ENCODE measurements around the gene KNDC1. TPM values are rescaled to one million over a fixed set of nuclear protein-coding genes. Genes with fewer than 3 reads are reported as not detected.

Gene KNDC1
- total RNA-seq, 1 donor from 2014 or later = 0.09 TPM

DNA sequence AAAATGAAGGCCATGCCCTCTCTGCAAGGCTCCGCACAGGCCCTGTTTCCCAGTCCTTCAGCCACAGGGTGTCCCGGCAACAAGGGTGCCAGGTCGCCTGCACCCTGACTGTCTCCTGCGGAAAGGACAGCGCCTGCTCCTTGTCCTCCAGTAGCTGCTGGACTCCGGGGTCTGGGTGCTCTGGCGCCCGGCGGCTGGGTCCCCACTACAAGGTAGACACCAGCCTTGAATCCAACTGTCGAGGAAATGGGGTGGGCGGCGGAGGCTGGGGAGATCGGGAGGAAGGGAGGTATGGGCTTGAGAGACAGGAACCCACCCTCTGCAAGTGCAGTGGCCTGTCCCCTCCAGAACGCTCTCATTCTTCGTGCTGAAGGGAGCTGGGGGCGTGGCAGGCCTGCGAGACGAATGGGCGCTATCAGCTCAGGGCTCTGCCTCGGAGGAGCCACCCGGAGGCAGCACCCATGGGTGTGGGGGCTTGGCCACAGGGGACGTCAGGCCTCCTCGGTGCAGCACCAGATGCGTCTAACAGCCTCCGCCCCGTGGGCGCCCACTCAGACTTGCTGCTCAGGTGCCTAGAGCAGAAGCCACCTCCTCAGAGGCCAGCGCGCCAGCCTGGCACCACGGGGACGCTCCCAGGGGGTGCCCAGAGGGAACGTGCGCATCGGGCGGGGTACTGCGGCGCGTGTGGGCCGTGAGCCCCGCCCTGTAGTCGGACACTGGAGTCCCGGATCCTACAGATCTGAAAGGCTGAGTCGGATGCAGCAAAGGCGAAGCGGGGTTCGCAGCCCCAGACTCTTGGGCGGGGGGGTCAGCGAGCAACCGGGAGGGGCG, 101.1 kb downstream of the KNDC1 start:
- peaks cover 80% of the 10 kb centered on the region for H3K4me1 Mint-ChIP-seq

DNA sequence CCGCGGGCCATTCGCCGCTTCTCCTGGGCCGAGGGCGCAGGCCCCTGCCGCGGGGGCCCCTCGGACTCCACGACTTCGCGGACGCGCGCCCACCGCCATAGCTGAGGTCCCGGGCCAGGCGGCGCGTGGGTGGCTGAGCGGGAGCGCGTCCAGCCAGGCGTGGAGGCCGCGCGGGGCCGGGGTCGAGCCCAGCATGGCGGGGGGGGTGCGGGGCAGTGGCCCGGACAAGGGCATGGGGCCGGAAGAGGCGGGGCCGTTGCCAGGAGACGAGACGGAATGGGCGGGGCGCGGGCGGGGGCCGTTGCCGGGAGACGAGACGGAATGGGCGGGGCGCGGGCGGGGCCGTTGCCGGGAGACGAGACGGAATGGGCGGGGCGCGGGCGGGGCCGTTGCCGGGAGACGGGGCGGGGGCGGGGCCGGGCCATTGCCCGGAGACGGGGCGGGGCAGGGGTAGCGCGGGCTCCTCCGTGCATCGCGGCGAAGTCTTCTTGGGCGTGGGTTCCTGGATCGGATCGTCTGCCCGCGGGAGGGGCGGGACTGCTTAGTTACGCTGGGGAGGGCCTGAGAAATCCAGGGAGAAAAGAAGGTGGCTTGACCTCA, 101.8 kb downstream of the KNDC1 start:
- intact Hi-C loops (cut with micrococcal nuclease) = loop anchor here (1.0 kb wide), 2 partner anchors 13 to 46 kb away; partner anchors contain the start of genes TUBGCP2 and ZNF511
- no peak overlapping the region for H3K27ac Mint-ChIP-seq
- ChIA-PET POLR2A (interaction anchor here (7.0 kb wide), 1 partner anchor 13 kb away, joined by 85 read pairs; the partner anchor contains the start of gene ADAM8), CTCF (no interaction called here)
- H3K36me3 Mint-ChIP-seq (ENCODE audit: low read depth) = peaks cover 19% of the 10 kb centered on the region
- DNase-seq = peak; percentile 80
- H3K27me3 Mint-ChIP-seq = no peaks in the 10 kb centered on the region
- peak; percentile 65 for ATAC-seq (ENCODE audit: low read depth)
- H3K9me3 Mint-ChIP-seq = no peaks in the 10 kb centered on the region
- TF ChIP-seq, protein P1, sequence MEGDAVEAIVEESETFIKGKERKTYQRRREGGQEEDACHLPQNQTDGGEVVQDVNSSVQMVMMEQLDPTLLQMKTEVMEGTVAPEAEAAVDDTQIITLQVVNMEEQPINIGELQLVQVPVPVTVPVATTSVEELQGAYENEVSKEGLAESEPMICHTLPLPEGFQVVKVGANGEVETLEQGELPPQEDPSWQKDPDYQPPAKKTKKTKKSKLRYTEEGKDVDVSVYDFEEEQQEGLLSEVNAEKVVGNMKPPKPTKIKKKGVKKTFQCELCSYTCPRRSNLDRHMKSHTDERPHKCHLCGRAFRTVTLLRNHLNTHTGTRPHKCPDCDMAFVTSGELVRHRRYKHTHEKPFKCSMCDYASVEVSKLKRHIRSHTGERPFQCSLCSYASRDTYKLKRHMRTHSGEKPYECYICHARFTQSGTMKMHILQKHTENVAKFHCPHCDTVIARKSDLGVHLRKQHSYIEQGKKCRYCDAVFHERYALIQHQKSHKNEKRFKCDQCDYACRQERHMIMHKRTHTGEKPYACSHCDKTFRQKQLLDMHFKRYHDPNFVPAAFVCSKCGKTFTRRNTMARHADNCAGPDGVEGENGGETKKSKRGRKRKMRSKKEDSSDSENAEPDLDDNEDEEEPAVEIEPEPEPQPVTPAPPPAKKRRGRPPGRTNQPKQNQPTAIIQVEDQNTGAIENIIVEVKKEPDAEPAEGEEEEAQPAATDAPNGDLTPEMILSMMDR (IDR thresholded peaks at IDR 0.05) = no peak
- H3K4me1 Mint-ChIP-seq = peaks cover 80% of the 10 kb centered on the region
- H3K4me3 Mint-ChIP-seq = peak overlapping the region; percentile 79

More for the DNA sequence above, 101.1 kb downstream of the KNDC1 start:
- TF ChIP-seq, protein P1 (IDR thresholded peaks at IDR 0.05) = no peak
- intact Hi-C loops (cut with micrococcal nuclease) = loop anchor here (1.0 kb wide), 2 partner anchors 14 to 47 kb away; partner anchors contain the start of genes TUBGCP2 and ZNF511
- no peaks in the 10 kb centered on the region for H3K9me3 Mint-ChIP-seq
- ChIA-PET POLR2A (interaction anchor here (0.6 to 7.0 kb wide), 3 partner anchors 13 to 46 kb away, joined by 3 to 85 read pairs (median 4); partner anchors contain the start of gene ADAM8), CTCF (no interaction called here)
- H3K27ac Mint-ChIP-seq = peak overlapping the region; percentile 92
- DNase-seq (peak; percentile 72), ATAC-seq (ENCODE audit: low read depth) (peak; percentile 73)
- peak overlapping the region; percentile 89 for H3K4me3 Mint-ChIP-seq
- peaks cover 19% of the 10 kb centered on the region for H3K36me3 Mint-ChIP-seq (ENCODE audit: low read depth)
- no peaks in the 10 kb centered on the region for H3K27me3 Mint-ChIP-seq

DNA sequence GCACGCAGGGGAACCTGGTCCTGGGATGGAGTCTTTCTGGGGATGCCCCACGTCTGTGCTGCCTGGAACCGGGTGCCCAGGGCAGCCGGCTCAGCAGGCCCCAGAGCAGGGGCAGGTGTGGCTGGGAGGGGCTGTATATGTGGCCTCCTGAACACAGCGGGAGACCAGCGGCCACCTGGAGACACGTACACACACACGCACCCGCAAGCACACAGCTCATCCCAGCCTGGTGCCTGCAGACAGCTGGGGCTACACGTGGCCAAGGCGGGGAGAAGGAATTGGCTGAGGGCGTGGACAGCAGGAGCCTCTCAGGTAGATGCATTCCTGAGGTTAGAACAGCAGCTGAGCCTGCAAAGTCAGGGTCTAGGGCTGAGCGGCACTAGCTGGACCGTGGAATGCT, 102.7 kb downstream of the KNDC1 start:
- peaks cover 71% of the 10 kb centered on the region for H3K4me1 Mint-ChIP-seq
- intact Hi-C loops (cut with micrococcal nuclease) = no loop called here
- DNase-seq (no peak), ATAC-seq (ENCODE audit: low read depth) (no peak)
- H3K27ac Mint-ChIP-seq = peak overlapping the region; percentile 18
- peaks cover 19% of the 10 kb centered on the region for H3K36me3 Mint-ChIP-seq (ENCODE audit: low read depth)
- TF ChIP-seq, protein P1 (IDR thresholded peaks at IDR 0.05) = no peak
- H3K9me3 Mint-ChIP-seq = no peaks in the 10 kb centered on the region
- peak overlapping the region; percentile 28 for H3K4me3 Mint-ChIP-seq
- ChIA-PET POLR2A (interaction anchor here (7.0 kb wide), 1 partner anchor 12 kb away, joined by 85 read pairs; the partner anchor contains the start of gene ADAM8), CTCF (interaction anchor here (1.2 kb wide), 1 partner anchor 14 kb away, joined by 3 read pairs; the partner anchor contains the start of gene ADAM8)
- H3K27me3 Mint-ChIP-seq = no peaks in the 10 kb centered on the region

DNA sequence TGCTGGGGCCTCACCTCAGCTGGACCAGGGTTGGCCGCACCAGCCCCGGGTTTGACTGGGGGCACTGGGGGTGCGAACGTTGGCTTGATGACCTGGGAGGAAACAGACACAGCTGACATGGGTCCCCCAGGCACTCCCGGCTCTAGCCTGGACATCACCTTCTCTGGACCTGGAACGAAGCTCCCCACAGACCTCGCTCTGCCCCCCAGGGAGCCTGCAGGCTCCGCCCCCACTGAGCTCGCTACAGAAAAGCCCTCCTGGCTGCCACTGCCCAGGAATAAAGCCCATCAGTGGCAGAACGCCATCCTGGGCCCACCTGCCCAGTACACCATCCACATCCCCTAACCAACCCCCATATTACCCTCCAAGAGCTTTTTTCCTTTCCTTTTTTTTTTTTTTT, 103.7 kb downstream of the KNDC1 start:
- ChIA-PET POLR2A (interaction anchor here (0.7 to 7.0 kb wide), 2 partner anchors 11 to 344 kb away, joined by 7 to 85 read pairs; partner anchors contain the start of gene ADAM8), CTCF (interaction anchor here (0.7 to 1.1 kb wide), 3 partner anchors 12 to 120 kb away, joined by 3 read pairs; no protein-coding TSS in a partner anchor)
- intact Hi-C loops (cut with micrococcal nuclease) = no loop called here
- Mint-ChIP-seq H3K27me3 (no peaks in the 10 kb centered on the region), H3K9me3 (no peaks in the 10 kb centered on the region), H3K36me3 (ENCODE audit: low read depth) (peaks cover 21% of the 10 kb centered on the region), H3K4me3 (no peak overlapping the region), H3K27ac (no peak overlapping the region), H3K4me1 (peaks cover 63% of the 10 kb centered on the region)
- DNase-seq (no peak), ATAC-seq (ENCODE audit: low read depth) (no peak)
- TF ChIP-seq, protein P1 (IDR thresholded peaks at IDR 0.05) = no peak
